MM.1S (cell line): ENCODE data around the gene MRPL53.

Experiments used
- DNase-seq: peaks from one replicate; pipeline ENCODE4 v3.0.0-alpha.2; 2015
- H2AFZ ChIP-seq: fragments of 300-600 bp; sonication (generic); 2 replicates; pipeline ENCODE4 v1.6.0; 2016; ENCODE audit warnings: antibody characterized with exemption, low read length
- H3F3A ChIP-seq: fragments of 300-600 bp; sonication (generic); 2 replicates; pipeline ENCODE4 v1.6.1; 2016; ENCODE audit warnings: mild to moderate bottlenecking, antibody characterized with exemption, low read length, moderate library complexity, mixed read lengths; ENCODE audit not compliant: insufficient read depth
- H3K27ac ChIP-seq: fragments of 300-600 bp; sonication (generic); 2 replicates; pipeline ENCODE4 v1.5.1; 2016; ENCODE audit warnings: mild to moderate bottlenecking, low read length
- H3K27me3 ChIP-seq: fragments of 300-600 bp; sonication (generic); replicated peaks from 2 replicates; pipeline ENCODE4 v1.6.0; 2016; ENCODE audit warnings: low read length; ENCODE audit not compliant: insufficient read depth
- H3K36me3 ChIP-seq: fragments of 300-600 bp; sonication (generic); replicated peaks from 2 replicates; pipeline ENCODE4 v1.6.1; 2016; ENCODE audit warnings: mild to moderate bottlenecking, low read length, mixed read lengths; ENCODE audit not compliant: insufficient read depth
- H3K4me1 ChIP-seq: fragments of 300-600 bp; sonication (generic); 2 replicates; pipeline ENCODE4 v1.6.1; 2016; ENCODE audit warnings: low read length, mixed read lengths
- H3K4me2 ChIP-seq: fragments of 300-600 bp; sonication (generic); 2 replicates; pipeline ENCODE4 v1.6.0; 2016; ENCODE audit warnings: low read depth, low read length
- H3K4me3 ChIP-seq: fragments of 300-600 bp; sonication (generic); 2 replicates; pipeline ENCODE4 v1.5.1; 2016; ENCODE audit warnings: low read length, mixed read lengths
- H3K79me2 ChIP-seq: fragments of 300-600 bp; sonication (generic); 2 replicates; pipeline ENCODE4 v1.6.1; 2016; ENCODE audit warnings: mixed run types, low read length, mixed read lengths
- H3K9ac ChIP-seq: fragments of 300-600 bp; sonication (generic); 2 replicates; pipeline ENCODE4 v1.6.1; 2016; ENCODE audit warnings: low read length, mixed read lengths
- H3K9me2 ChIP-seq: fragments of 300-600 bp; sonication (generic); replicated peaks from 2 replicates; pipeline ENCODE4 v1.6.1; 2016; ENCODE audit warnings: mild to moderate bottlenecking, low read length, mixed read lengths; ENCODE audit not compliant: insufficient read depth
- H3K9me3 ChIP-seq: fragments of 300-600 bp; sonication (generic); replicated peaks from 2 replicates; pipeline ENCODE4 v1.6.1; 2016; ENCODE audit warnings: mild to moderate bottlenecking, low read length, mixed read lengths; ENCODE audit not compliant: insufficient read depth
- H4K20me1 ChIP-seq: fragments of 300-600 bp; sonication (generic); 2 replicates; pipeline ENCODE4 v1.6.1; 2016; ENCODE audit warnings: mild to moderate bottlenecking, low read length, moderate library complexity, mixed read lengths; ENCODE audit not compliant: insufficient read depth
- EZH2 ChIP-seq: fragments of 300-600 bp; sonication (generic); optimal IDR thresholded peaks from 2 replicates; pipeline ENCODE3; 2017; ENCODE audit warnings: low read depth, mild to moderate bottlenecking, antibody characterized with exemption, low read length, mixed read lengths
- EZH2phosphoT487 ChIP-seq: fragments of 300-600 bp; sonication (generic); IDR thresholded peaks from 2 replicates; pipeline ENCODE4 v1.6.1; 2018; ENCODE audit warnings: antibody characterized with exemption, low read length
- TF ChIP-seq, protein P1 (sequence below): fragments of 300-600 bp; sonication (generic); IDR thresholded peaks from 2 replicates; pipeline ENCODE4 v1.5.1; 2016; ENCODE audit warnings: antibody characterized with exemption, low read length, mixed read lengths

Gene MRPL53

DNA sequence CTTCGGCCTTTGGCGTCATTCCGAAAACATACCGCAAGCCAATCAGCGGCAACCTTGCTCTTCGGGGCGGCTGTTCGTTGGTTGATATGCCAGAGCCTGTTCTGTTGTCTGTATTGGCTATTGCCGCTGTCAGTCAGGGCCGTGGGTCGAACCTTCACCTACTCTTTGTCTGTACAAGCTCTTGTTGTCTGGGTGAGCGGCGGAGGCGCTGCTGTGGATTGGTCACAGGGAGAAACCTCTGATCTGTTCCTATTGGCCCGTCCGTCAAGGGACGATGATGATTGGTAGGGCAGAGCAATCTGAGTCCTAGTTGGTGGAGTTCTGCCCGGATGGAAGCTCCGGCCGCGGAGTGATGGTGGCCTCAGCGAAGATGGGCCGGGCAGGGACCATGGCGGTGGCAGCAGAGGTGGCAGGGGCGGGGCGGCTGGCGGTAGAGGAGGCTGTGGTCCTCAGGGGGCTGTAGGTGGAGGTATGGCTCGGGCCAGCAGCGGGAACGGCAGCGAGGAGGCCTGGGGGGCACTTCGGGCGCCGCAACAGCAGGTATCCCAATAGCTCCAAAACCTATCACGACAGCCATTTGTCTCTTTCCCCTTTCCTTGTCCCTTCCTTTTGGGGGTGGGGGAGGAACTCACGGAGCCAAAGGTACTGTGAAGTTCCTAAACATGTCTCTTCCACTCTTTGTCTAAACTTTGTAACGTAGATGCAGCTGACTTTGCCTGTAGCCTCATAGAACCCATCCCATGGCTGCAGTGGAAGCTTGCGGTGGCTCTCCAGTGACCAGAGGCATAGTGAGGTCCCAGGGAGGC, 14.1 kb downstream of the MRPL53 start, which contains the start of gene WBP1:
WBP1 (plus strand) TSS at position 307 of the 806 bp plus-strand sequence; CDS start at position 472, 165 bp downstream.
- H3K4me1 ChIP-seq = peaks cover 16% of the 10 kb centered on the region
- H4K20me1 ChIP-seq = no peaks in the 10 kb centered on the region
- peaks cover 13% of the 10 kb centered on the region; the same call in 1 of the 2 replicates for H3F3A ChIP-seq
- H3K9me3 ChIP-seq = no peaks in the 10 kb centered on the region
- no peaks in the 10 kb centered on the region for H3K36me3 ChIP-seq
- no peaks in the 10 kb centered on the region for H3K27me3 ChIP-seq
- H3K4me3 ChIP-seq = peak within 1 kb of the TSS; percentile 86
- TF ChIP-seq EZH2 = no peak
- peak; percentile 100 for DNase-seq
- no peaks in the 10 kb centered on the region for H3K9me2 ChIP-seq
- H2AFZ ChIP-seq = peak within 1 kb of the TSS; percentile 85
- H3K79me2 ChIP-seq = peaks cover 30% of the 10 kb centered on the region
- H3K4me2 ChIP-seq = peak within 1 kb of the TSS; percentile 86
- peak within 1 kb of the TSS; percentile 92 for H3K9ac ChIP-seq
- H3K27ac ChIP-seq = peak within 1 kb of the TSS; percentile 97

DNA sequence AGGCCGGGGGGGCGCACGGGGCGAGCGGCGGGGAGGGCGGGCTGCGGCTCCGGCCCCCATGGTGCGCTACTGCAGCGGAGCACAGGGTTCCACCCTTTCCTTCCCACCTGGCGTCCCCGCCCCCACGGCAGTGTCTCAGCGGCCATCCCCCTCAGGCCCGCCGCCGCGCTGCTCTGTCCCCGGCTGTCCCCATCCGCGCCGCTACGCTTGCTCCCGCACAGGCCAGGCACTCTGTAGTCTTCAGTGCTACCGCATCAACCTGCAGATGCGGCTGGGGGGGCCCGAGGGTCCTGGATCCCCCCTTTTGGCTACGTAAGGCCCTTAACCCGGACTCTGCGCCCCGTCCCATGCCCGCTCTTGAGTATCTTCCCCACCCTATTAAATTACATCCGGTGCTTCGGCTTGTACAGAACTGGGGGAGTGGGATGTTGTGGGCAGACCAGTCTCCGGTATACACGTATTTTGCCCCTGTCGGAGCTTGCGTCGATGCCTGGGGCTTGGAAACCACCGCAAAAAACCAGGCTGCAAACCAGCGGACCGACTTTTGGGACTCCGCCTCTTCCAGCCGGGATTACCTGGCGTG, 14.8 kb downstream of the MRPL53 start:
- Histone ChIP-seq H3K79me2 (peaks cover 23% of the 10 kb centered on the region), H3K9ac (peak overlapping the region; percentile 92), H2AFZ (peak overlapping the region; percentile 83), H3K27ac (peak overlapping the region; percentile 97), H3K4me3 (peak overlapping the region; percentile 86), H3K27me3 (no peaks in the 10 kb centered on the region), H3K4me2 (peak overlapping the region; percentile 86), H3K4me1 (peaks cover 19% of the 10 kb centered on the region), H3F3A (peaks cover 13% of the 10 kb centered on the region; the same call in 1 of the 2 replicates), H3K36me3 (no peaks in the 10 kb centered on the region), H3K9me3 (no peaks in the 10 kb centered on the region), H3K9me2 (no peaks in the 10 kb centered on the region), H4K20me1 (no peaks in the 10 kb centered on the region)
- DNase-seq = peak; percentile 85
- TF ChIP-seq EZH2phosphoT487 (no peak), EZH2 (no peak)
- TF ChIP-seq, protein P1, sequence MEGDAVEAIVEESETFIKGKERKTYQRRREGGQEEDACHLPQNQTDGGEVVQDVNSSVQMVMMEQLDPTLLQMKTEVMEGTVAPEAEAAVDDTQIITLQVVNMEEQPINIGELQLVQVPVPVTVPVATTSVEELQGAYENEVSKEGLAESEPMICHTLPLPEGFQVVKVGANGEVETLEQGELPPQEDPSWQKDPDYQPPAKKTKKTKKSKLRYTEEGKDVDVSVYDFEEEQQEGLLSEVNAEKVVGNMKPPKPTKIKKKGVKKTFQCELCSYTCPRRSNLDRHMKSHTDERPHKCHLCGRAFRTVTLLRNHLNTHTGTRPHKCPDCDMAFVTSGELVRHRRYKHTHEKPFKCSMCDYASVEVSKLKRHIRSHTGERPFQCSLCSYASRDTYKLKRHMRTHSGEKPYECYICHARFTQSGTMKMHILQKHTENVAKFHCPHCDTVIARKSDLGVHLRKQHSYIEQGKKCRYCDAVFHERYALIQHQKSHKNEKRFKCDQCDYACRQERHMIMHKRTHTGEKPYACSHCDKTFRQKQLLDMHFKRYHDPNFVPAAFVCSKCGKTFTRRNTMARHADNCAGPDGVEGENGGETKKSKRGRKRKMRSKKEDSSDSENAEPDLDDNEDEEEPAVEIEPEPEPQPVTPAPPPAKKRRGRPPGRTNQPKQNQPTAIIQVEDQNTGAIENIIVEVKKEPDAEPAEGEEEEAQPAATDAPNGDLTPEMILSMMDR = no peak

DNA sequence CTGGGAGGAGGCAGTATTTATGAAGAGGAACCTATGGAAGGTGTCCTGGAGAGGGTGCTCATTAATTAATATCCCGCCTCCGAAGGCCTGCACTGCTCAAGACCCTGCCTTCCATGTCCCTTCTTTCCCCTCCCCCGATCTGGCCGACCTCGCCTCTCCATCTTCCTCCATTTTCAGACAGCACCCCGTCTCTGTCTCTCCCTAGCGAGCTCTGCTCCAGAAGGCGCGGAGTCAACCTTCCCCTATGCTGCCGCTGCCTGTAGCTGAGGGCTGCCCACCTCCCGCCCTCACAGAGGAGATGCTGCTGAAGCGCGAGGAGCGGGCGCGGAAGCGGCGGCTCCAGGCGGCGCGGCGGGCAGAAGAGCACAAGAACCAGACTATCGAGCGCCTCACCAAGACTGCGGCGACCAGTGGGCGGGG, 15.3 kb downstream of the MRPL53 start:
- H2AFZ ChIP-seq = peak overlapping the region; percentile 85

More for the DNA sequence above, 15.3 kb downstream of the MRPL53 start:
- Histone ChIP-seq H3K9me2 (no peaks in the 10 kb centered on the region), H4K20me1 (no peaks in the 10 kb centered on the region), H3K27me3 (no peaks in the 10 kb centered on the region), H3K4me2 (peak overlapping the region; percentile 86), H3K79me2 (peaks cover 23% of the 10 kb centered on the region), H3K36me3 (no peaks in the 10 kb centered on the region), H3K9me3 (no peaks in the 10 kb centered on the region), H3K4me1 (peaks cover 22% of the 10 kb centered on the region), H3K27ac (peak overlapping the region; percentile 97), H3F3A (peaks cover 13% of the 10 kb centered on the region; the same call in 1 of the 2 replicates), H3K4me3 (peak overlapping the region; percentile 86), H3K9ac (peak overlapping the region; percentile 92)
- DNase-seq = no peak
- TF ChIP-seq, protein P1 = no peak
- TF ChIP-seq EZH2 (no peak), EZH2phosphoT487 (no peak)
